GM12891 (cell line): ENCODE data around the gene TOP2B.

Experiments used
- PAX5 ChIP-seq: IDR thresholded peaks from 2 replicates; pipeline ENCODE4 v1.6.1; 2011; ENCODE audit warnings: low read length, moderate library complexity, mild to moderate bottlenecking; ENCODE audit not compliant: insufficient read depth, severe bottlenecking
- POLR2A ChIP-seq: IDR thresholded peaks from 2 replicates; pipeline ENCODE4 v1.6.1; 2011; ENCODE audit warnings: low read depth, low read length, control low read depth
- POLR2AphosphoS5 ChIP-seq: IDR thresholded peaks from 2 replicates; pipeline ENCODE4 v1.6.1; 2011; ENCODE audit warnings: low read depth, low read length, control low read depth
- POU2F2 ChIP-seq: IDR thresholded peaks from 2 replicates; pipeline ENCODE4 v1.6.1; 2011; ENCODE audit warnings: low read depth, mild to moderate bottlenecking, control low read depth, low read length, moderate library complexity
- SPI1 ChIP-seq: IDR thresholded peaks from 2 replicates; pipeline ENCODE4 v1.6.1; 2011; ENCODE audit warnings: low read depth, low read length, control low read depth
- TAF1 ChIP-seq: IDR thresholded peaks from 2 replicates; pipeline ENCODE4 v1.6.1; 2011; ENCODE audit warnings: low read depth, low read length, control low read depth

GRCh38 chr3:25635038-25635437, 29.7 kb downstream of the TOP2B start:
- no peak for TF ChIP-seq POLR2A
- TF ChIP-seq POU2F2, result no peak
- no peak for TF ChIP-seq TAF1
- no peak for TF ChIP-seq SPI1
- TF ChIP-seq POLR2AphosphoS5, result no peak
- TF ChIP-seq PAX5, result no peak
